Caco-2 (cell line): Measurements from ENCODE around the gene LIPC. TPM values are rescaled to one million over a fixed set of nuclear protein-coding genes. Genes with fewer than 3 reads are reported as not detected.

Experiments used
- BruUV-seq: library from RNA; stranded (reverse); fragments of 400-500 nt; replicated peaks from 2 replicates; lab custom pipeline; 2021; lab: Mats Ljungman, UMichigan
- CTCF ChIA-PET: fragments of 300-600 bp; sonication (Branson Sonifier 250); formaldehyde crosslinking; loops from one replicate; lab custom pipeline; 2022; ENCODE audit warnings: antibody characterized with exemption; lab: Charles Lee
- POLR2A ChIA-PET: fragments of 300-600 bp; sonication (Branson Sonifier 250); formaldehyde crosslinking; loops from one replicate; lab custom pipeline; 2022; ENCODE audit warnings: antibody characterized with exemption; lab: Charles Lee
- DNase-seq, 2 experiments: peaks; one replicate each; pipeline versions ENCODE4 v3.0.0 to v3.0.0-alpha.2; 2020 to 2022
- H3K27me3 ChIP-seq: replicated peaks from 2 replicates; pipeline ENCODE4 v1.6.0; 2011; ENCODE audit warnings: low read length; ENCODE audit not compliant: control insufficient read depth, insufficient read depth
- H3K36me3 ChIP-seq: 2 replicates; pipeline ENCODE4 v1.5.1; 2011; ENCODE audit warnings: low read length; ENCODE audit not compliant: control insufficient read depth, insufficient read depth
- H3K4me1 ChIP-seq: fragments of 250-450 bp; sonication (Bioruptor Pico); 2 replicates; pipeline ENCODE4 v1.5.1; 2020; ENCODE audit warnings: mild to moderate bottlenecking
- H3K4me3 ChIP-seq: 2 replicates; pipeline ENCODE4 v1.5.1; 2011; ENCODE audit warnings: low read depth, mild to moderate bottlenecking, control low read depth, low read length
- H3K9me3 ChIP-seq: fragments of 250-450 bp; sonication (Bioruptor Pico); 2 replicates; pipeline ENCODE4 v1.5.1; 2020; ENCODE audit warnings: mild to moderate bottlenecking, moderate library complexity
- H3K27ac Mint-ChIP-seq: one replicate; pipeline ENCODE4 v1.8.0; 2022; ENCODE audit warnings: mixed read lengths; ENCODE audit not compliant: unreplicated experiment
- H3K27me3 Mint-ChIP-seq: one replicate; pipeline ENCODE4 v1.8.0; 2022; ENCODE audit warnings: mixed read lengths; ENCODE audit not compliant: insufficient read depth, unreplicated experiment
- H3K36me3 Mint-ChIP-seq: one replicate; pipeline ENCODE4 v1.8.0; 2022; ENCODE audit warnings: mild to moderate bottlenecking, mixed read lengths; ENCODE audit not compliant: insufficient read depth, unreplicated experiment
- H3K4me1 Mint-ChIP-seq: one replicate; pipeline ENCODE4 v1.8.0; 2022; ENCODE audit warnings: low read depth, mixed read lengths; ENCODE audit not compliant: unreplicated experiment
- H3K4me3 Mint-ChIP-seq: one replicate; pipeline ENCODE4 v1.8.0; 2022; ENCODE audit warnings: mild to moderate bottlenecking, moderate library complexity, mixed read lengths; ENCODE audit not compliant: unreplicated experiment
- H3K9me3 Mint-ChIP-seq: one replicate; pipeline ENCODE4 v1.8.0; 2022; ENCODE audit warnings: mixed read lengths; ENCODE audit not compliant: unreplicated experiment
- intact Hi-C: fragments of 100-400 bp; cut with micrococcal nuclease; formaldehyde crosslinking; loops from one replicate; pipeline ENCODE4 v1.10.0; 2022; ENCODE audit not compliant: unreplicated experiment
- total RNA-seq: library from RNA; stranded (reverse); gene quantifications from 2 replicates; pipeline ENCODE4 v1.2.3, GENCODE V29; 2022
- TF ChIP-seq, protein P1 (sequence below), 2 experiments: fragments of 200-600 bp in 1 of 2; IDR thresholded peaks; 1 replicate in 1 of 2; 2 replicates in 1 of 2; pipeline versions ENCODE4 v1.5.1 to v1.8.0; 2011 to 2022; ENCODE audit warnings: antibody characterized with exemption in 1 of 2, control low read depth in 1 of 2, inconsistent platforms in 1 of 2, low read depth in 1 of 2, low read length in 1 of 2, mild to moderate bottlenecking in 1 of 2, moderate library complexity in 1 of 2; ENCODE audit not compliant: insufficient read depth in 1 of 2, severe bottlenecking in 1 of 2, unreplicated experiment in 1 of 2

LIPC gene
- total RNA-seq, 1 experiment from 2014 or later: 17.6 TPM

DNA sequence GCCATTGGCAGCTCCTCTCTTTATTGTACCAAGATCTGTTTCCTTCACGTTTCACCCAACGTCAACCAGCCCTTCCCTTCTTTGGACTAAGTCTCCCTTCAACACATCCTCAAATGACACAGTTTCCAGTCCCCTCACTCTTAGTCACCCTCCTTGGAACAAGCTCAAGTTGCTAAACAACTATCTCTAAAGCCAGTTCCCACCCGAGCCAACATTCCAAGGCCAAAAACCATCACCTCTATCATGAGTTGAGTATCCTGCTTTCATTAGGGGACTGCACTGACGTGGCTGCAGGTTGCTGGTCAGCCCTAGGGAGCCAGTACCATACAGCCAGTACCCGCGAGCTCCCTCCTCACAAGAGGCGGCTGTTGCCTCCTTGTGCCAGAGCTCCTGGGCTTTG is 73.8 kb downstream of the LIPC start:
- peaks cover 18% of the 10 kb centered on the region for H3K4me1 Mint-ChIP-seq
- ChIA-PET POLR2A (no interaction called here), CTCF (no interaction called here)
- no peak overlapping the region for H3K4me3 Mint-ChIP-seq
- H3K27me3 Mint-ChIP-seq: no peaks in the 10 kb centered on the region
- BruUV-seq: no TSS peak
- TF ChIP-seq, protein P1, sequence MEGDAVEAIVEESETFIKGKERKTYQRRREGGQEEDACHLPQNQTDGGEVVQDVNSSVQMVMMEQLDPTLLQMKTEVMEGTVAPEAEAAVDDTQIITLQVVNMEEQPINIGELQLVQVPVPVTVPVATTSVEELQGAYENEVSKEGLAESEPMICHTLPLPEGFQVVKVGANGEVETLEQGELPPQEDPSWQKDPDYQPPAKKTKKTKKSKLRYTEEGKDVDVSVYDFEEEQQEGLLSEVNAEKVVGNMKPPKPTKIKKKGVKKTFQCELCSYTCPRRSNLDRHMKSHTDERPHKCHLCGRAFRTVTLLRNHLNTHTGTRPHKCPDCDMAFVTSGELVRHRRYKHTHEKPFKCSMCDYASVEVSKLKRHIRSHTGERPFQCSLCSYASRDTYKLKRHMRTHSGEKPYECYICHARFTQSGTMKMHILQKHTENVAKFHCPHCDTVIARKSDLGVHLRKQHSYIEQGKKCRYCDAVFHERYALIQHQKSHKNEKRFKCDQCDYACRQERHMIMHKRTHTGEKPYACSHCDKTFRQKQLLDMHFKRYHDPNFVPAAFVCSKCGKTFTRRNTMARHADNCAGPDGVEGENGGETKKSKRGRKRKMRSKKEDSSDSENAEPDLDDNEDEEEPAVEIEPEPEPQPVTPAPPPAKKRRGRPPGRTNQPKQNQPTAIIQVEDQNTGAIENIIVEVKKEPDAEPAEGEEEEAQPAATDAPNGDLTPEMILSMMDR (IDR thresholded peaks at IDR 0.05; ENCODE audit: insufficient read depth in 1 of 2, low read depth in 1 of 2, low read length in 1 of 2, severe bottlenecking in 1 of 2, unreplicated experiment in 1 of 2): no peak
- no peak overlapping the region for H3K27ac Mint-ChIP-seq
- H3K36me3 ChIP-seq: no peaks in the 10 kb centered on the region
- H3K9me3 Mint-ChIP-seq: peaks cover 14% of the 10 kb centered on the region
- H3K9me3 ChIP-seq: no peaks in the 10 kb centered on the region
- H3K36me3 Mint-ChIP-seq: peaks cover 6% of the 10 kb centered on the region
- no peak for DNase-seq
- H3K4me3 ChIP-seq: no peak overlapping the region
- H3K4me1 ChIP-seq: no peaks in the 10 kb centered on the region
- H3K27me3 ChIP-seq: no peaks in the 10 kb centered on the region
- intact Hi-C loops: no loop called here

- Histone ChIP-seq H3K4me1 (no peaks in the 10 kb centered on the region), H3K4me3 (no peak overlapping the region), H3K27me3 (no peaks in the 10 kb centered on the region), H3K9me3 (no peaks in the 10 kb centered on the region), H3K36me3 (no peaks in the 10 kb centered on the region)
- no peak overlapping the region for H3K4me3 Mint-ChIP-seq
- ChIA-PET CTCF (no interaction called here), POLR2A (no interaction called here)
- H3K27me3 Mint-ChIP-seq: no peaks in the 10 kb centered on the region
- peaks cover 18% of the 10 kb centered on the region for H3K4me1 Mint-ChIP-seq
- peaks cover 14% of the 10 kb centered on the region for H3K9me3 Mint-ChIP-seq
- peaks cover 6% of the 10 kb centered on the region for H3K36me3 Mint-ChIP-seq
- TF ChIP-seq, protein P1 (IDR thresholded peaks at IDR 0.05; ENCODE audit: insufficient read depth in 1 of 2, low read depth in 1 of 2, low read length in 1 of 2, severe bottlenecking in 1 of 2, unreplicated experiment in 1 of 2): no peak
- H3K27ac Mint-ChIP-seq: no peak overlapping the region
- DNase-seq: no peak
- BruUV-seq: no TSS peak
- intact Hi-C loops: no loop called here
Measured at GRCh38 chr15:58506064-58506490, 74.3 kb downstream of the LIPC start.

DNA sequence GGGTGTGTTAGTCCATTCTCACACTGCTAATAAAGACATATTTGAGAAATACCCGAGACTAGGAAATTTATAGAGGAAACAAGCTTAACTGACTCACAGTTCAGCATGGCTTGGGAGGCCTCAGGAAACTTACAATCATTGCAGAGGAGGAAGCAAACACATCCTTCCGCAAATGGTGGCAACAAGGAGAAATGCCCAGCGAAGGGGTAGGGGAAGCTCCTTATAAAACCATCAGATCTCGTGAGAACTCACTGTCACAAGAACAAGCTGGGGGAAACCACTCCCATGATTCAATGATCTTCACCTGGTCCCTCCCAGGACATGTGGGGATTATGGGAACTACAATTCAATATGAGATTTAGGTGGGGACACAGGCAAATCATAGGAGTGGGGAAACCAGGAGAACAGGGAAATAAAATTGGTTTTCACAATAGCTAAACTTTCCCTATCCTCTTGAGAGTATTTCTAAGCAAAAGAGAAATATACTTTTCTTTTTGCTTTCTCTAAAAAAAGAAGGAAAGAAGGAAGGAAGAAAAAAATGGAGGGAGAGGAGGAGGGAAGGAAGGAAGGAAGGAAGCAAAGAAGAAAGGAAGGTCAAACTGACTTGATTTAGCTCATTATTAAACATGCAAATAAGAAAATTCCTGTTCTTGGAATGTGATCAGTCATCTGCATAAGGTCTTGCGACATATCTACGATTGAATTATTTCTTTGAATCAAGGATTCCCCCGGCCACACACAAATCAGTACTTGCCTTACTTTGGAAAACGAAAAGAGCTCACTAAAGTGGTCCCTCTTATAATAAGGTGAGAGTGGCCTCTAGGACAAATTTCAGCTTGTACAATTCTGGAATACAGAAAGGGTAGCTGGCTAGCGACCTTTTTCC is 75.2 kb downstream of the LIPC start:
- BruUV-seq: no TSS peak
- DNase-seq: no peak
- intact Hi-C loops: no loop called here
- Mint-ChIP-seq H3K4me1 (peaks cover 18% of the 10 kb centered on the region), H3K27me3 (no peaks in the 10 kb centered on the region), H3K27ac (peak overlapping the region; percentile 72), H3K36me3 (peaks cover 6% of the 10 kb centered on the region), H3K9me3 (peaks cover 14% of the 10 kb centered on the region), H3K4me3 (no peak overlapping the region)
- H3K9me3 ChIP-seq: no peaks in the 10 kb centered on the region
- CTCF ChIA-PET: interaction anchor here (0.8 kb wide), 1 partner anchor 44 kb away, joined by 3 read pairs; no protein-coding TSS in a partner anchor
- H3K4me1 ChIP-seq: no peaks in the 10 kb centered on the region
- H3K4me3 ChIP-seq: no peak overlapping the region
- no peaks in the 10 kb centered on the region for H3K36me3 ChIP-seq
- no peaks in the 10 kb centered on the region for H3K27me3 ChIP-seq
- POLR2A ChIA-PET: no interaction called here
- TF ChIP-seq, protein P1 (IDR thresholded peaks at IDR 0.05; ENCODE audit: insufficient read depth in 1 of 2, low read depth in 1 of 2, low read length in 1 of 2, severe bottlenecking in 1 of 2, unreplicated experiment in 1 of 2): no peak
